Forelimb muscle (tissue), 1 donor: ENCODE measurements around the gene SLC4A11. TPM values are rescaled to one million over a fixed set of nuclear protein-coding genes. Genes with fewer than 3 reads are reported as not detected.
"Not testable (repeated sequence)": the region's sequence is repeated elsewhere in the genome, so short reads cannot be mapped to it uniquely, and the experiment has no call there.

Experiments
- DNase-seq: peaks from one replicate; pipeline ENCODE4 v3.0.0-alpha.2; 2013; ENCODE audit warnings: low read depth
- polyA plus RNA-seq: library from polyadenylated mRNA; unstranded; fragments of 120-200 nt; gene quantifications from one replicate; pipeline ENCODE4 v1.2.1, GENCODE V29; 2013; ENCODE audit not compliant: insufficient read length

Gene SLC4A11
- polyA plus RNA-seq, 1 donor, result 1.1 TPM

GRCh38 chr20:3227936-3228749, 10.8 kb downstream of the SLC4A11 start:
- no peak for DNase-seq

DNA sequence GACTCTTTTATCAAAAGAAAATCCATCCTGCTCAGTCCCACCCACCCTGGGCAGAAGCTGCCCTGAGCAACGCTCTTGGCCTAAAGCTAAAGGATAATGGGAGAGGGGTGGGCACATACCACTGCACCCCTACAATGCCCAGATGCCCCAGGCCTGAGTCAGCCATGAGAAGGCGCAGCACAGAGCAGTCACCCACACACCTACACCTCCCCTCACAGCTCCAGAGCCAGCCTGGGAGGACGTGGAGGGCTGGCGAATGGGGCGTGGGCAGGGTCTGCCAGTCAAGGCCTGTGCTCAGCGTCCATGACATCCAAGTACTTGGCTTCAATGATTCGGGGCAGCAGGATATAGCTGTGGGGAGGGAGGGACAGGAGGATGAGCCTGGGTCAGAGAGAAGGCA, 11.5 kb downstream of the SLC4A11 start:
- DNase-seq, result no peak

- no peak for DNase-seq
These were observed 12.1 kb downstream of the SLC4A11 start for GRCh38 chr20:3226864-3227263.

- no peak for DNase-seq
These were observed 12.9 kb downstream of the SLC4A11 start for GRCh38 chr20:3226093-3226492.

DNA sequence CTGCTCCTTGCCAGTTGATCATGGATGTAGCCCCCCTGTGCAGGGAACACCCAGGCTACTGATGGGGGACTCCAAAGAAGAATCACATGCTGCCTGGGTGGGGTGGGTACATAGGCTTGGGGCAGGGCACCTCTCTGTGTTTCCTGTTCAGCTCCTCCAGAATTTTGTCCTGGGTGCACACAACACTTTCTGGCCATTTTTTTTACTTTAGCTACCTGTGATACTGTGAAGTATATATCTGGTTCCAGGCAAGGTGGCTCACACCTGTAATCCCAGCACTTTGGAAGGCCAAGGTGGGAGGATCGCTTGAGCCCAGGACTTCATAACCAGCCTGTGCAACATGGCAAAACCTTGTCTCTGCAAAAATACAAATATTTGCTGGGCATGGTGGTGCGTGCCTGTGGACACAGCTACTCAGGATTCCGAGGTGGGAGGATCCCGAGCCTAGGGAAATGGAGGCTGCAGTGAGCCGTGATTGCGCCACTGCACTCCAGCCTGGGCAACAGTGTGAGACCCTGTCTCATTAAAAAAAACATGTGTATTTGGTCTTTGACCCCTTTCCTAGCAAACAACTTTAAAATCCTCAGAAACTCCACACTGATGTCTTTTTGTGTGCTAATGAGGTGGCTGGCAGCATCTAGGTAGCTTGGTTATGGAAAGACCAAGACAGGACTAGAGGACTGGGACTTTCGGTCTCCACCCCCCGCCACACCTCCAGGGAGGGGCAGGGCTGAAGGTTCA, 14.1 kb downstream of the SLC4A11 start:
- no peak for DNase-seq

- DNase-seq, result no peak
These were observed 14.9 kb downstream of the SLC4A11 start for GRCh38 chr20:3223994-3224680.

GRCh38 chr20:3223651-3223993, 15.4 kb downstream of the SLC4A11 start:
- no peak for DNase-seq

DNA sequence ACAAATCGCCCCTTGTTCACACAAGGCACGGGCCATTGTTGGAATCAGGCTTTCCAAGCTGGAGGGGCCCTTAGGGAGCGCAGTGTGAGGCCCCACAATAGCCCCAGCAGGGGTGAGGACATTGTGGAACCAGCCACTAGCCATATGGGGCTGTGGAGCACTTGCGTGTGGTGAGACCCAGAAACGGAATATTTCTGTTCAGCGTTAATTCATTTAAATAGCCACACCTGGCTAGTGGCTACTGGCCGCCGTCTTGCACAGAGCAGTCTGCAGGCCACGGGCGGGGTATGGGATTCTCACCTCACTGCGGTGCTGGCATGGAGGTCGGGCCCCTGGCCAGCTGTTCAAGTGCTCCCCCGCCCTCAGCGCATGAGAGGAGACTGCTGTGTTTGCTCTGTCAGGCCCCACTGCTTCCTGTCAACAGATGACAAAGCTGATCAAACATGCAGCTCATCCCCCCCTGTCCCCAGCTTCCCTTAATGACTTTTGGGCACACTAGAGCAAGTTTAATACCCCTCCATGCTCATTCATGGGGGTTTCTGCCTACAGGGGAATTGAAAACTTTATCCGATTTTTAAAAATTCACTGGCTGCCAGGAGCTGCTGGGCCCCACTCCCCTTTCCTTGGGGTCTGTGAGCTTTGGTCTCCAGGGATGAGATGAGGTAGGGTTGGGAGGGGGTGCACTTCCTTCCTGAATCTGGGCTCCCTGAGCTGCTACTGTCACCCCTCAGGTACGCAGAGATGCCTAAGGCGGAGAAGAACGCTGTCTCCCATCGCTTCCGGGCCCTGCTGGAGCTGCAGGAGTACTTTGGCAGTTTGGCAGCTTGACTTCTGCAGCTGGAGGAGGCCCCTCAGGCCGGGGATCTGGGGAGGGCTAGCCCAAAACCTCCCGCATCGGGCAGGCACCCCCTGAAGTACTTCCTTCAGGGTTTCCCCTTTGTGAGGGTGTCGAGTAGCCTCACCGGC, 16.1 kb downstream of the SLC4A11 start:
- DNase-seq, result no peak

DNA sequence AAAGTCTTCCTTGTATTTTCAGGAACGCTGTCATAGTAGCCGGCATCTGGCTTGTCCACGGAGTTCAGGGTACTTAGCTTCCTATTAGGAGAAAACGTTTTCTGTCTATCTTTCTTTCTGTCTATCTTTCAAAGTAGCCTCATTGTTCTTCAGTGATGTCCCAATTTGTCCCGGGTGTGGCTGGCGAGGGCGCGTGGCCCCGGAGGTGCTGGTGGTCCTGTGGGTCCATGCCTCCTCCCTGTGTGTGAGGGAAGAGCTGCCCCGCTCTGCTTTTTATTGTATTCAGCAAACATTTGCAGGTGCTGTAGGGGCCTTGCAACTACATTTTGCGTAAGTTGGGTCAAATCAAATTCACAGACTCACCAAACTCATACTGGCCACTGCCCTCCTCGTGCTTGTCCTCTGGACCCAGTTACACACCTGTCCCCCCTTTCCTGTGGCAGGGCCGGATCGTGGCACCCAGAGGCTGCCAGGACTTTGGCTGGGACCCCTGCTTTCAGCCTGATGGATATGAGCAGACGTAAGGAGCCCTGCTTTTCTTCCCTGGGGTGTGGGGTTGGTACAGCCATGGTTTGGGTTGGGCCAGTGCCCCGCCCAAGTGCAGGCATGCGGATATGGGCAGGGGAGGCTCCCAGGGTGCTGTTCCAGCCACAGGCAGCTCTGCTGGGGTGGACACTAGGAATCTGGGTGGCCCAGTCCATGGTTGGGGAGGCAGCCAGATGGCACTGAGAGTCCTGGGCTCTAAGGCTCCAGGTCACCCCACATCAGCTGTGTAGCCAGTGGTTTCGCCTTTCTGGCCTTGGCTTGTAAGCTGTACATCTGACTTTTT, 17.4 kb downstream of the SLC4A11 start:
- no peak for DNase-seq

DNA sequence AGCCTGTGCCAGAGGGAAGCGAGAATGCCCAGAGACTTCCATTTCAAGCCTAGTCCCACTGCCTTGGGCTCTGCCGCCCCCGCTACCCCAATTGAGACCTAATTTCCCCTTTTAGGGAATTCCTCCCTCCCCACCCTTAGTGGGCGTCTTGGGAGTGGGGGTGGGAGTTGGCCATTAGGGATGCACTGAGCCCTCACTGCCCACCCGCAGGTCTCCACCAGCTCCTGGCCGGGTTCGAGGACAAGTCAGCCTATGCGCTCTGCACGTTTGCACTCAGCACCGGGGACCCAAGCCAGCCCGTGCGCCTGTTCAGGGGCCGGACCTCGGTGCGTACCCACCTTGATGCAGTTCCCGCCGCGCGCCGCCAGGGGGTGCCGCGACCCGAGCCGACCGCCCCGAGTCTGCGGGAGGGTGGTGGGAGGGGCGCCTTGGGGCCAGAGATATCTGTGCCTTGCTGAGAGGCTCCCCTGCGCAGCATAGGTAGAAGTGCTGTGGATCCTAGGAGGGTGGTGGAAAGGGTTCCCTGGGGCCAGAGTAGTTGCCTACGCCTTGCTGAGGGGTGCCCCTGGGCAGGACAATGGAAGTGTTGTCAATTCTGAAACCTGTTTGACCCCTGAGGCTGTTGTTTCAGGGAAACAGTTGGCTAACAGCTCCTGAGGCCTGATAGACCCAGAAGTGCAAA, 20.5 kb downstream of the SLC4A11 start:
- no peak for DNase-seq

DNA sequence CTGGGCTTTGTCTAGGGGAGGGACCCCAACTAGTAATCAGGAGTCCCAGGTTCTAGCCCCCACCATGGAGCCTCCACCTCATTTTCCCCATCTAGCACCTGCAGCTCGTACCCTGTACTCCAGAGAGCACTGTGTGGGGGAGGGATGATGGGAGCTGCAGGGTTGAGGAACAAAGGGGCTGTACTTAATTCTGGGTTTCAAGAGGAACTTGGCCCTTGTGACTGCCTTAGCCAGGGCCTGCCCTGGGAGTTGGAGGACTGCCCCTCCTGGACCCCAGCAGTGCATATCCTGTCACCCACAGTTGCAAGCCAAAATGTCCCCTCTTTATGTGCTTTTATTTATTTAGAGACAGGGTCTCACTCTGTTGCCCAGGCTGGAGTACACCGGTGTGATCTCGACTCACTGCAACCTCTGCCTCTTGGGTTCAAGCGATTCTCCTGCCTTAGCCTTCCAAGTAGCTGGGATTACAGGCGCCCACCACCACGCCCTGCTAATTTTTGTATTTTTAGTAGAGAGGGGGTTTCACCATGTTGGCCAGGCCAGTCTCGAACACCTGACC, 23.6 kb downstream of the SLC4A11 start:
- not testable (repeated sequence) for DNase-seq

- no peak for DNase-seq
These were observed 25.8 kb downstream of the SLC4A11 start for GRCh38 chr20:3213226-3213625.

DNA sequence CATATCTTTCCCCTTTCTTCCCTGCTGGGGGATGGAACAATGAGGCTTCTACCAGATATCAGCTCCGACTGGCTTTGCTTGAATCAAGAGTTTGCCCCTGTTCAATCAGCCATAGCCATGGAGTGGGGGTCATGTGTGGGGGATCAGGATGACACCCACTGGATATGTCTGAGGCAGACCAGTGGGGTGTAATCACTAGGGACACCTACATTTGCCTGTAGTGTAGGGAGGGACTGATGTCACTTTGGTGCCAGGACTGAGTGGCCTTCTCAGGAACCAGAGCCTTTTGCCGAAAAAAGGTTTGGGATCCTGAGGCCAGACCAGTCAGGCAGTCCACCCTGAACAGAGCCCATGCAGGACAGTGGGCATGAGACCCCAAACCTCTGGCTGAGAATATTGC, 28.6 kb downstream of the SLC4A11 start:
- DNase-seq, result no peak

GRCh38 chr20:3209946-3210317, 29.1 kb downstream of the SLC4A11 start:
- no peak for DNase-seq

GRCh38 chr20:3209257-3209945, 29.6 kb downstream of the SLC4A11 start, which contains the start of gene ITPA:
TSS of gene ITPA (plus strand) at chr20:3209498. CDS start at chr20:3209552, 54 bp downstream.
- no peak for DNase-seq

DNA sequence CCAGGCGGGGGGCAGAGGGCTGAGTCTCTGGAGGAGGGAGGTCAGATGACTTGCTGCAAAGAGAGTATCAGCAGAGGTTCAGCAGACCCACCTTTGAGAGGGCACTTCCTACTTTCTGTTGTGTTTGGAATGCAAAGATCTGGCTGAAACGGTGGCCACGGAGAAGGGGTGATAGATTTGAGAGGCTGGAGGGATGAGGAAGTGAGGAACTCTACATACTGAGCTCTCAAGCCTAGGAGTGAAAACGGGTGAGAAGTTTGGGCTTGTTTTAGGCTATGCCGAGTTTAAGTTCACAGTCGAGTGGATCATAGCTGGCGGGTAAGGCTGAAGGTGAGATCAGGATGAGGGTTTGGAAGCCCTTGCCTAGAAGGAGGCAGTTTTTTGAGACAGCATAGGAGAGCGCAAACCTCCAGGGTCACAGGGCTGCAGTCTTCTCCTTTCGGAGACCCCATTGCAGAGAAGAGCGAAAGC, 30.2 kb downstream of the SLC4A11 start:
- DNase-seq, result no peak

- peak; percentile 41 for DNase-seq
These were observed 34.7 kb downstream of the SLC4A11 start, which contains the start of gene DDRGK1 for GRCh38 chr20:3204124-3204794. TSS of gene DDRGK1 (minus strand) at chr20:3204682. CDS start at chr20:3204627, 55 bp downstream.
